Prostate gland (tissue), 2 donors: ENCODE measurements around the gene BAG3. TPM values are rescaled to one million over a fixed set of nuclear protein-coding genes. Genes with fewer than 3 reads are reported as not detected.

Experiments used
- DNase-seq: peaks from one replicate; pipeline ENCODE4 v3.0.0-alpha.2; 2019; ENCODE audit warnings: low spot score
- H3K27ac ChIP-seq, 2 donors: fragments of 200-600 bp; sonication (generic); 2 replicates each; pipeline ENCODE4 v1.5.1; 2017 to 2019
- H3K27me3 ChIP-seq: fragments of 200-600 bp; sonication (generic); replicated peaks from 2 replicates; pipeline ENCODE4 v1.5.1; 2019; ENCODE audit not compliant: insufficient read depth
- H3K36me3 ChIP-seq, 2 donors: fragments of 200-600 bp; sonication (generic); 1 replicate in 1 of 2; 2 replicates in 1 of 2; pipeline versions ENCODE4 v1.5.1 to v1.8.1; 2017 to 2019
- H3K4me1 ChIP-seq: fragments of 200-600 bp; sonication (generic); replicated peaks from 2 replicates; pipeline ENCODE4 v1.5.1; 2019
- H3K4me3 ChIP-seq, 2 donors: fragments of 200-600 bp; sonication (generic); 2 replicates each; pipeline ENCODE4 v1.5.1; 2017 to 2019
- H3K9me3 ChIP-seq: fragments of 200-600 bp; sonication (generic); 2 replicates; pipeline ENCODE4 v1.5.1; 2017
- POLR2A ChIP-seq: fragments of 450-650 bp; IDR thresholded peaks from one replicate; pipeline ENCODE4 v1.6.1; 2016; ENCODE audit warnings: antibody characterized with exemption, mild to moderate bottlenecking
- POLR2AphosphoS5 ChIP-seq: sonication (generic); formaldehyde crosslinking; IDR thresholded peaks from one replicate; pipeline ENCODE4 v1.6.1; 2017; ENCODE audit warnings: antibody characterized with exemption
- WGBS: methylation state at CpG from one replicate; pipeline ENCODE4 v1.1.5; 2018; 5-methylcytosine and 5-hydroxymethylcytosine counted together
- intact Hi-C: fragments of 100-400 bp; cut with DNase I; formaldehyde crosslinking; loops from one replicate; pipeline ENCODE4 v1.14.2; 2022
- total RNA-seq, 2 donors: library from RNA; depleted of rRNA; stranded (reverse); fragments of >200 nt; gene quantifications; one replicate each; pipeline ENCODE4 v1.1.0, GENCODE V29; 2016
- TF ChIP-seq, protein P1 (sequence below), 4 experiments: fragments of 200-600 bp in 2 of 4; fragments of 450-650 bp in 2 of 4; sonication (generic) in 2 of 4; IDR thresholded peaks; 1 replicate in 3 of 4; 2 replicates in 1 of 4; pipeline ENCODE4 v1.5.1; 2016 to 2019; ENCODE audit warnings: antibody characterized with exemption in 4 of 4, mild to moderate bottlenecking in 2 of 4, moderate library complexity in 2 of 4

The BAG3 gene
- total RNA-seq, 2 donors from 2014 or later = 45.4 to 56.4 TPM

DNA sequence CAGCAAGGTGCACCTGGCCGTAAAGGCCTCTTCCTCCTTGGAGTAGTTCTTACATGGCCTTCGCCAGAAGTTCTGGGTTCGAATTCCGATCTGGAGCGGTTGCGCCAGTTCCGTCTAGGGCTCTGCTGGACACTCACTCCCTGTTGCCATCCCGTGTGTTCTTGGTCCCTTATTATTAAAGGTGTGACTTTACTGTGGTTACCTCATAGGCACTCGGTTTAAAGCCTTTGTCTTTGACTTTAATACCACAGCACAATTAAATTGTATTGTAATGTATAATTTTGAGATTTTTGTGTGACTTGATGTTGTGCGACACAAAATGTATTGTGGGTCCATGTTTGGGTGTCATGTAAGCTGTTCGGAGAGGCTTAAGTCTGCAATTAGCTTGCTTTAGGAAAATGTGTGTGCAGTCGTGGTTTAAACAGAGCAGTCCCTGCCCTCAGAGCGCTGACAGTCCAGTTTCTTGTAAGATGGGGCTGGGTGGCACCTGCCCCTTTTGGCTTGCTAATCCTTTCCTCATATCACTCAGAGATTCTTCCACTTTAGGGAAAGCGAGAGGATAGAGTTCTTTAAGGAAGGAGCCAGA lies 75.6 kb downstream of the BAG3 start:
- H3K4me3 ChIP-seq = peak overlapping the region; percentile 82
- TF ChIP-seq POLR2AphosphoS5 = no peak
- TF ChIP-seq POLR2A = no peak
- TF ChIP-seq, protein P1, sequence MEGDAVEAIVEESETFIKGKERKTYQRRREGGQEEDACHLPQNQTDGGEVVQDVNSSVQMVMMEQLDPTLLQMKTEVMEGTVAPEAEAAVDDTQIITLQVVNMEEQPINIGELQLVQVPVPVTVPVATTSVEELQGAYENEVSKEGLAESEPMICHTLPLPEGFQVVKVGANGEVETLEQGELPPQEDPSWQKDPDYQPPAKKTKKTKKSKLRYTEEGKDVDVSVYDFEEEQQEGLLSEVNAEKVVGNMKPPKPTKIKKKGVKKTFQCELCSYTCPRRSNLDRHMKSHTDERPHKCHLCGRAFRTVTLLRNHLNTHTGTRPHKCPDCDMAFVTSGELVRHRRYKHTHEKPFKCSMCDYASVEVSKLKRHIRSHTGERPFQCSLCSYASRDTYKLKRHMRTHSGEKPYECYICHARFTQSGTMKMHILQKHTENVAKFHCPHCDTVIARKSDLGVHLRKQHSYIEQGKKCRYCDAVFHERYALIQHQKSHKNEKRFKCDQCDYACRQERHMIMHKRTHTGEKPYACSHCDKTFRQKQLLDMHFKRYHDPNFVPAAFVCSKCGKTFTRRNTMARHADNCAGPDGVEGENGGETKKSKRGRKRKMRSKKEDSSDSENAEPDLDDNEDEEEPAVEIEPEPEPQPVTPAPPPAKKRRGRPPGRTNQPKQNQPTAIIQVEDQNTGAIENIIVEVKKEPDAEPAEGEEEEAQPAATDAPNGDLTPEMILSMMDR (IDR thresholded peaks at IDR 0.05) = no peak
- no peaks in the 10 kb centered on the region for H3K4me1 ChIP-seq
- 48% methylated on average over 14 of the region's 14 CpGs for WGBS
- intact Hi-C loops = loop anchor here (5.0 kb wide), 2 partner anchors 39 to 119 kb away; no protein-coding TSS in a partner anchor
- no peaks in the 10 kb centered on the region for H3K27me3 ChIP-seq
- H3K9me3 ChIP-seq = no peaks in the 10 kb centered on the region
- H3K27ac ChIP-seq = peak overlapping the region; percentile 74 to 89
- no peaks in the 10 kb centered on the region for H3K36me3 ChIP-seq
- no peak for DNase-seq

Other genes starting within 250 kb of the BAG3 start
- 10 to 100 TPM; 12.4 to 67.7 TPM for gene RGS10, start 108.7 kb upstream of the BAG3 start, total RNA-seq
- 10 to 100 TPM; 68.7 to 74.3 TPM for gene TIAL1, start 54.4 kb upstream of the BAG3 start, total RNA-seq
- 10 to 100 TPM in 1 of 2 donors, 1 to 10 TPM in 1; 8.6 to 15.9 TPM for gene INPP5F, start 74.7 kb downstream of the BAG3 start, total RNA-seq
- gene MCMBP, start 221.5 kb downstream of the BAG3 start, total RNA-seq = 10 to 100 TPM; 37.6 to 45.4 TPM
- 10 to 100 TPM; 37.7 to 75.2 TPM for gene SEC23IP, start 241.3 kb downstream of the BAG3 start, total RNA-seq